Astrocyte (in vitro differentiated cells and primary cell): ENCODE data around the gene CPT2. TPM values are rescaled to one million over a fixed set of nuclear protein-coding genes. Genes with fewer than 3 reads are reported as not detected.

ENCODE experiments used
- DNase-seq: peaks from one replicate; pipeline ENCODE4 v3.0.0-alpha.2; 2010; ENCODE audit warnings: low read depth
- FAIRE-seq: peaks from 2 replicates; lab custom pipeline; 2011; peaks lifted over from hg19 to GRCh38; lab: Jason Lieb, UNC
- H2AFZ ChIP-seq: 2 replicates; pipeline ENCODE4 v1.6.0; 2012; ENCODE audit warnings: low read depth, low read length, inconsistent platforms
- H3K27ac ChIP-seq: 2 replicates; pipeline ENCODE4 v1.5.1; 2011; ENCODE audit warnings: low read depth, low read length, inconsistent platforms
- H3K27me3 ChIP-seq: 2 replicates; pipeline ENCODE4 v1.6.0; 2011; ENCODE audit warnings: low read length, inconsistent platforms; ENCODE audit not compliant: insufficient read depth
- H3K36me3 ChIP-seq: 2 replicates; pipeline ENCODE4 v1.5.1; 2011; ENCODE audit warnings: low read length, inconsistent platforms; ENCODE audit not compliant: insufficient read depth
- H3K4me1 ChIP-seq: 2 replicates; pipeline ENCODE4 v1.5.1; 2011; ENCODE audit warnings: low read length, inconsistent platforms; ENCODE audit not compliant: insufficient read depth
- H3K4me2 ChIP-seq: 2 replicates; pipeline ENCODE4 v1.6.0; 2012; ENCODE audit warnings: low read length, inconsistent platforms
- H3K4me3 ChIP-seq: 2 replicates; pipeline ENCODE4 v1.5.1; 2011; ENCODE audit warnings: low read depth, mild to moderate bottlenecking, low read length, inconsistent platforms; ENCODE audit not compliant: insufficient read depth
- H3K79me2 ChIP-seq: 2 replicates; pipeline ENCODE4 v1.6.0; 2012; ENCODE audit warnings: mild to moderate bottlenecking, low read length, inconsistent platforms; ENCODE audit not compliant: insufficient read depth
- H3K9ac ChIP-seq: 2 replicates; pipeline ENCODE4 v1.6.0; 2012; ENCODE audit warnings: mild to moderate bottlenecking, low read length, inconsistent platforms
- H3K9me3 ChIP-seq: 2 replicates; pipeline ENCODE4 v1.5.1; 2012; ENCODE audit warnings: low read depth, mild to moderate bottlenecking, low read length, inconsistent platforms; ENCODE audit not compliant: insufficient read depth
- H4K20me1 ChIP-seq: 2 replicates; pipeline ENCODE4 v1.6.0; 2012; ENCODE audit warnings: low read length, inconsistent platforms; ENCODE audit not compliant: insufficient read depth
- H3K27ac Mint-ChIP-seq: one replicate; pipeline ENCODE4 v1.8.0; 2021; ENCODE audit warnings: mild to moderate bottlenecking, mixed read lengths; ENCODE audit not compliant: unreplicated experiment
- H3K27me3 Mint-ChIP-seq: one replicate; pipeline ENCODE4 v1.8.0; 2021; ENCODE audit warnings: low read depth, mixed read lengths; ENCODE audit not compliant: unreplicated experiment
- H3K36me3 Mint-ChIP-seq: one replicate; pipeline ENCODE4 v1.8.0; 2021; ENCODE audit warnings: low read depth, mixed read lengths; ENCODE audit not compliant: unreplicated experiment
- H3K4me1 Mint-ChIP-seq: one replicate; pipeline ENCODE4 v1.8.0; 2021; ENCODE audit warnings: low read depth, mixed read lengths; ENCODE audit not compliant: unreplicated experiment
- H3K4me3 Mint-ChIP-seq: one replicate; pipeline ENCODE4 v1.8.0; 2021; ENCODE audit warnings: mild to moderate bottlenecking, moderate library complexity, mixed read lengths; ENCODE audit not compliant: unreplicated experiment
- H3K9me3 Mint-ChIP-seq: one replicate; pipeline ENCODE4 v1.8.0; 2021; ENCODE audit warnings: mild to moderate bottlenecking, mixed read lengths; ENCODE audit not compliant: unreplicated experiment
- CTCF ChIP-seq: IDR thresholded peaks from 2 replicates; pipeline ENCODE4 v1.5.1; 2011; ENCODE audit warnings: low read depth, mild to moderate bottlenecking, inconsistent platforms, low read length, moderate library complexity; ENCODE audit not compliant: insufficient read depth
- EZH2 ChIP-seq: IDR thresholded peaks from 2 replicates; pipeline ENCODE4 v1.6.1; 2012; ENCODE audit warnings: mild to moderate bottlenecking, low read length, inconsistent platforms; ENCODE audit not compliant: insufficient read depth
- total RNA-seq: library from RNA; stranded (reverse); gene quantifications from 2 replicates; pipeline ENCODE4 v1.2.1, GENCODE V29; 2021

CPT2 gene
- total RNA-seq, 1 donor from 2014 or later = 10.4 TPM

DNA sequence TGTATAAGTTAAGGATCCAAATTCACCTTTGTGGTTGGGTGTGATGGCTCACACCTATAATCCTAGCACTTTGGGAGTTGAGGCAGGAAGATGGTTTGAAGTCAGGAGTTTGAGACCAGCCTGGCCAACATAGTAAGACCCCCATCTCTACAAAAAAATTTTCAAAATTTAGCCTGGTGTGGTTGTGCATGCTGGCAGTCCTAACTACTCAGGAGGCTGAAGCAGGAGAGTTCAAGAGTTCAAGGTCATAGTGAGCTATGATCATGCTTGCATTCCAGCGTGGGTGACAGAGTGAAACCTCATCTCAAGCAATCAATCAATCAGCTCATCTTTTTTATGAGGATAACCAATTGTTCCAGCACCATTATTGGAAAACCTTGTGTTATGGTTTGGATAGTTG is 37.7 kb upstream of the CPT2 start:
- Histone ChIP-seq H3K36me3 (no peaks in the 10 kb centered on the region), H3K4me3 (no peak overlapping the region), H3K27me3 (no peaks in the 10 kb centered on the region), H3K9me3 (no peaks in the 10 kb centered on the region), H3K27ac (no peak overlapping the region), H3K79me2 (no peaks in the 10 kb centered on the region), H3K4me1 (no peaks in the 10 kb centered on the region), H3K9ac (no peak overlapping the region), H4K20me1 (no peaks in the 10 kb centered on the region), H2AFZ (no peak overlapping the region), H3K4me2 (no peak overlapping the region)
- Mint-ChIP-seq H3K4me3 (no peak overlapping the region), H3K9me3 (peaks cover 9% of the 10 kb centered on the region), H3K27me3 (peaks cover 17% of the 10 kb centered on the region), H3K36me3 (no peaks in the 10 kb centered on the region), H3K4me1 (peaks cover 2% of the 10 kb centered on the region), H3K27ac (no peak overlapping the region)
- no peak for TF ChIP-seq EZH2
- TF ChIP-seq CTCF = no peak
- DNase-seq = no peak
- no peak for FAIRE-seq

DNA sequence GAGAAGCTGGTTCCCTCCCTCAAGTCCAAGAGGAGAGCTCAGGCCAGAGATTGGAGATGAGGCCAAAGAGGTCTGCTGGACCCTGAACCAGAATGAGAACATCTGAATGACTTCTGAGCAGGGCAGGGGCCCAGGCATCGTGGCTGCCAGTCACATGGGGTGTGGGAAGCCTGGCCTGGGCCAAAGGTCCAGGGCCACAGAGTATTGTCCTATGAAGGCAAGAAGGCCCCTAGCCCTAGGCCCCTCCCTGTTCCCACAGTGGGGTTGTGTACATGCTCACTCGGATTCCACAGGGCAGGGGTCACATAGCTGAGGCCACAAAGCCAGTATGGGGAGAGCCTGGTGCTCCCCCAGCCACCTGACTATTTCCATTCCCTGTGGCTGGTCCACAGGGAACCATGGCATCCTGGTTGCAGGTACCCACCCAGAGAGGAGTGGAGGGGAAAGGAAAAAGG is 35.7 kb upstream of the CPT2 start:
- Histone ChIP-seq H3K4me1 (no peaks in the 10 kb centered on the region), H3K27ac (no peak overlapping the region), H2AFZ (no peak overlapping the region), H4K20me1 (no peaks in the 10 kb centered on the region), H3K9ac (no peak overlapping the region), H3K4me2 (no peak overlapping the region), H3K36me3 (no peaks in the 10 kb centered on the region), H3K79me2 (no peaks in the 10 kb centered on the region), H3K27me3 (no peaks in the 10 kb centered on the region), H3K9me3 (no peaks in the 10 kb centered on the region), H3K4me3 (no peak overlapping the region)
- FAIRE-seq (no peak), DNase-seq (no peak)
- H3K36me3 Mint-ChIP-seq = no peaks in the 10 kb centered on the region
- peaks cover 2% of the 10 kb centered on the region for H3K4me1 Mint-ChIP-seq
- H3K27me3 Mint-ChIP-seq = peaks cover 19% of the 10 kb centered on the region
- no peak overlapping the region for H3K27ac Mint-ChIP-seq
- H3K4me3 Mint-ChIP-seq = no peak overlapping the region
- TF ChIP-seq CTCF (no peak), EZH2 (no peak)
- peaks cover 6% of the 10 kb centered on the region for H3K9me3 Mint-ChIP-seq

- H2AFZ ChIP-seq = no peak overlapping the region
These were observed 34.0 kb upstream of the CPT2 start for GRCh38 chr1:53162621-53163020.

More at GRCh38 chr1:53162621-53163020, 34.0 kb upstream of the CPT2 start:
- no peaks in the 10 kb centered on the region for H3K4me1 ChIP-seq
- no peak for TF ChIP-seq EZH2
- no peak for TF ChIP-seq CTCF
- no peaks in the 10 kb centered on the region for H3K9me3 ChIP-seq
- FAIRE-seq = no peak
- H3K9me3 Mint-ChIP-seq = peaks cover 4% of the 10 kb centered on the region
- H3K4me2 ChIP-seq = no peak overlapping the region
- no peaks in the 10 kb centered on the region for H4K20me1 ChIP-seq
- H3K4me1 Mint-ChIP-seq = peaks cover 2% of the 10 kb centered on the region
- no peak overlapping the region for H3K4me3 ChIP-seq
- no peak overlapping the region for H3K4me3 Mint-ChIP-seq
- H3K79me2 ChIP-seq = no peaks in the 10 kb centered on the region
- no peak overlapping the region for H3K9ac ChIP-seq
- no peaks in the 10 kb centered on the region for H3K36me3 ChIP-seq
- peaks cover 24% of the 10 kb centered on the region for H3K27me3 Mint-ChIP-seq
- H3K27ac ChIP-seq = no peak overlapping the region
- no peak for DNase-seq
- H3K36me3 Mint-ChIP-seq = no peaks in the 10 kb centered on the region
- H3K27ac Mint-ChIP-seq = no peak overlapping the region
- H3K27me3 ChIP-seq = no peaks in the 10 kb centered on the region
